Suppressor macrophage (primary cell): ENCODE results near the gene PPAT.
"Not testable (repeated sequence)": the region's sequence is repeated elsewhere in the genome, so short reads cannot be mapped to it uniquely, and the experiment has no call there.

Experiments used
- DNase-seq, 4 experiments: peaks; one replicate each; pipeline ENCODE4 v3.0.0-alpha.2; 2020 to 2022

PPAT gene

GRCh38 chr4:56374956-56375355, 60.5 kb downstream of the PPAT start:
- DNase-seq, result no peak

DNA sequence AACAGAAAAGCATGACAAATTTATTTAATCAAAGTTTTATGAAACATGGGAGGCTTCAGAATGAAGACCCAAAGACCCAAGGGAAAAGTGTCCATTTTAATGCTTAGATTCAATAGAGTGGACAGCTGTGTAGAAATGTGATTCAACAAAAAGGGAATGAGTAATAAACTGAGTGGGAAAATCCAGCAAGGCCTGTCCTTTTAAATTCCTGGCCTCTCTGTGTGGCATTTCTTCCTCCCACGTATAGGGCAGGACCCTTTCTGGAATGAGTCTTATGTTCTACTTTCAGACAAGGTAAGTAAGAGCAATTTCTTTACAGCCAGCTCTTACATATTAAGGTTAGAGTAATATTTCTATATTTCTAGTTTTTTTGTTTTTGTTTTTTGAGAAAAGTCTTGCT, 62.6 kb downstream of the PPAT start:
- DNase-seq, result no peak

DNA sequence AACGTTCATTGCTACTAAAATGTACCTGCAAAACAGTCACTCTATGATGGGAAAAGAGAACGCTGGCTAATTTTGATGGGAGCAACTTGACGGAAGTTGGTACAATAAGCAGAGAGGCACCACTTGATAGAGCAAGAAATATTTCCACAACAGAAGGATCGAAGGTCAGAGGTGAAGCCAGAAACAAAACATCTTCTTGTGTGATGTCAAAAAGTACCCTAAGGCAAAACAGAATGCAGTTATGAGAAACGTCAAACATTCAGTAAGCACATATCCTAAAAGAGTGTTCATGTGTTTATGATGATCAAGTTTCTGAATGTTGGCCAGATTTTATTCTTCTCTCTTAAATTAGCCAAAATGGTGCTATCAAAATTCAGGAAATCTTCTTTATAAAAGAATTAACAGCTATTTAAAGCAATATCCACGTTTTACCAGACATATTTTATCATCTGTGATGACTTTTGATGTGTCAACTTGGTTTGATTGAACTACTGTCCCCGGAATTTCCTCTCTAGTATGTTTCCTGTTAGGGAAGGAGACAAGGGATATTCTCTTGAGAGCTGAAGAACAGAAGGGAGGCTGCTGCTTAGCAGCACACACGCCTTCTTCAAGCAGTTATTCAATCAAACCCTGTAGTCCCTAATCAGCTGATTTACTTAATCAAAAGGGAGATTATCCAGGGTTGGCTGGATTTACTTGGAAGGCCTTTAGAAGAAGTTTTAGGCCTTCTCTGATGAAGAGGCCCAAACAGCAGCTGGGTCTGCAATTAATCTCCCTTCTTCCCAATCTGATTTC, 63.8 kb downstream of the PPAT start:
- no peak for DNase-seq

DNA sequence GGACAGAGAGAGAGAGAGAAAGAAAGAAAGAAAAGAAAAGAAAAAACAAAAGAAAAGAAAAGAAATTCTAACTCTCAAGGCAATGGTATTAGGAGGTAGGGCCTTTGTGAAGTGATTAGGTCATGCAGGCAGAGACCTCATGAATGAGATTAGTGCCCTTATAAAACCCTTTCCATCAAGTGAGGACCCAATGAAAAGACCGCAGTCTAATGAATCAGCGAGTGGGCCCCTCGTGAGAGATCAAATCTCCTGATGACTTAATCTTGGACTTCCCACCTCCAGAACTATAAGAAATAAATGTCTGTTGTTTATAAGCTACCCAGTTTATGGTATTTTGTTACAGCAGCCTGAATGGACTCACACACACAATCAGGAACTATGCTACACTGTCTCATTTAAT, 65.0 kb downstream of the PPAT start:
- DNase-seq, result no peak

GRCh38 chr4:56362981-56363380, 72.4 kb downstream of the PPAT start:
- DNase-seq, result not testable (repeated sequence)

- no peak for DNase-seq
These were observed 75.3 kb downstream of the PPAT start for GRCh38 chr4:56360071-56360470.

- no peak for DNase-seq
These were observed 78.8 kb downstream of the PPAT start for GRCh38 chr4:56356650-56357049.

- DNase-seq, result no peak
These were observed 86.8 kb downstream of the PPAT start for GRCh38 chr4:56348576-56348975.

- DNase-seq, result no peak
These were observed 90.0 kb downstream of the PPAT start for GRCh38 chr4:56345458-56345857.
